Endothelial cell of umbilical vein (primary cell): ENCODE measurements around the gene TNNT3.

Experiments used
- CTCF ChIP-seq, 2 donors: IDR thresholded peaks; 1 replicate in 1 of 2; 2 replicates in 1 of 2; pipeline ENCODE4 v1.5.1; 2011; ENCODE audit warnings: low read length in 2 of 2, mild to moderate bottlenecking in 2 of 2, moderate library complexity in 2 of 2, control low read depth in 1 of 2, inconsistent platforms in 1 of 2, low read depth in 1 of 2; ENCODE audit not compliant: insufficient read depth in 1 of 2; ENCODE audit errors: extremely low read depth in 1 of 2
- POLR2A ChIP-seq: IDR thresholded peaks from 2 replicates; pipeline ENCODE4 v1.6.1; 2012; ENCODE audit warnings: low read depth, mild to moderate bottlenecking, control low read depth, low read length
- POLR2AphosphoS5 ChIP-seq: IDR thresholded peaks from 2 replicates; pipeline ENCODE4 v1.6.1; 2012; ENCODE audit warnings: low read depth, mild to moderate bottlenecking, control low read depth, low read length, moderate library complexity; ENCODE audit not compliant: insufficient read depth

GRCh38 chr11:1921574-1922141 lies 2.2 kb downstream of the TNNT3 start:
- no peak for TF ChIP-seq POLR2AphosphoS5
- no peak for TF ChIP-seq POLR2A
- TF ChIP-seq CTCF (IDR thresholded peaks at IDR 0.05; ENCODE audit: extremely low read depth in 1 of 2, insufficient read depth in 1 of 2, low read depth in 1 of 2, low read length in 2 of 2) = no peak
